Mammary epithelial cell (primary cell): Measurements from ENCODE around the gene CACNA1D.

Experiments used
- CTCF ChIP-seq, 2 donors: IDR thresholded peaks in 1 of 2; conservative IDR thresholded peaks in 1 of 2; 2 replicates each; pipeline ENCODE4 v1.5.1; 2011 to 2012; ENCODE audit warnings: inconsistent platforms in 2 of 2, low read length in 2 of 2, mild to moderate bottlenecking in 2 of 2, control low read depth in 1 of 2, low read depth in 1 of 2; ENCODE audit not compliant: insufficient read depth in 1 of 2; ENCODE audit errors: extremely low read depth in 1 of 2
- EZH2 ChIP-seq: IDR thresholded peaks from 2 replicates; pipeline ENCODE4 v1.6.1; 2012; ENCODE audit warnings: low read length, inconsistent platforms, borderline replicate concordance

GRCh38 chr3:53495146-53495519 lies 722 bp downstream of the CACNA1D start:
- no peak for TF ChIP-seq CTCF (conservative IDR thresholded peaks at IDR 0.05 in 1 of 2, IDR thresholded peaks at IDR 0.05 in 1 of 2; ENCODE audit: extremely low read depth in 1 of 2, insufficient read depth in 1 of 2, low read depth in 1 of 2, low read length in 2 of 2)
- TF ChIP-seq EZH2: peak; percentile 91
